ENCODE results near the gene WAC. TPM values are rescaled to one million over a fixed set of nuclear protein-coding genes. Genes with fewer than 3 reads are reported as not detected.

Gene WAC
- total and polyA plus RNA-seq, 9 of the 15 experiments (the other 6 are each of a cell fraction or from before 2014, with no cell fraction given), result 24.8 to 123 (median 78.2) TPM

- TF ChIP-seq VEZF1 (CRISPR knock-in tag; IDR thresholded peaks at IDR 0.05) (peak; percentile 92), CBFA2T2 (conservative IDR thresholded peaks at IDR 0.05) (no peak), ERF (CRISPR knock-in tag; IDR thresholded peaks at IDR 0.05) (no peak), ZNF184 (CRISPR knock-in tag; IDR thresholded peaks at IDR 0.05) (no peak), ATF1 (CRISPR knock-in tag; IDR thresholded peaks at IDR 0.05) (no peak), ATF1 (tag; IDR thresholded peaks at IDR 0.05) (no peak), FOXP1 (CRISPR knock-in tag; IDR thresholded peaks at IDR 0.05) (peak; percentile 23; the same call in 1 of the 2 replicates), MAFG (tag; conservative IDR thresholded peaks at IDR 0.05) (no peak), RAD51 (IDR thresholded peaks at IDR 0.05; ENCODE audit: borderline replicate concordance, low read depth) (no peak), DACH1 (IDR thresholded peaks at IDR 0.05; ENCODE audit: partially characterized antibody) (no peak), GTF2B (IDR thresholded peaks at IDR 0.05; ENCODE audit: extremely low read depth, insufficient read length) (no peak), POLR2AphosphoS5 (IDR thresholded peaks at IDR 0.05; ENCODE audit: control insufficient read depth, insufficient read depth, low read depth, low read length) (peak; percentile 17; the same call in 1 of the 2 replicates), ZNF134 (CRISPR knock-in tag; conservative IDR thresholded peaks at IDR 0.05) (no peak), RBM22 (IDR thresholded peaks at IDR 0.05; ENCODE audit: low read depth, low read length, poor library complexity, severe bottlenecking) (peak; percentile 1), ETV6 (IDR thresholded peaks at IDR 0.05; ENCODE audit: borderline replicate concordance in 1 of 2, low read depth in 2 of 2, low read length in 1 of 2) (no peak), ETV6 (CRISPR knock-in tag; IDR thresholded peaks at IDR 0.05; ENCODE audit: borderline replicate concordance) (no peak; the same call in 1 of the 2 replicates), SUPT5H (IDR thresholded peaks at IDR 0.05) (no peak), CHAMP1 (IDR thresholded peaks at IDR 0.05) (no peak), NCOA6 (IDR thresholded peaks at IDR 0.05) (no peak), ZNF764 (CRISPR knock-in tag; IDR thresholded peaks at IDR 0.05; ENCODE audit: low read depth) (no peak), TCF3 (CRISPR knock-in tag; IDR thresholded peaks at IDR 0.05) (no peak), ZNF695 (CRISPR knock-in tag; IDR thresholded peaks at IDR 0.05) (no peak), CBFA2T3 (IDR thresholded peaks at IDR 0.05) (no peak), HOXB6 (CRISPR knock-in tag; IDR thresholded peaks at IDR 0.05; ENCODE audit: borderline replicate concordance) (no peak), BCL6 (CRISPR knock-in tag; IDR thresholded peaks at IDR 0.05) (no peak), MEIS2 (IDR thresholded peaks at IDR 0.05; ENCODE audit: partially characterized antibody) (no peak), OTX1 (CRISPR knock-in tag; IDR thresholded peaks at IDR 0.05) (no peak), ZNF239 (CRISPR knock-in tag; IDR thresholded peaks at IDR 0.05) (no peak), FOXK1 (CRISPR knock-in tag; IDR thresholded peaks at IDR 0.05; ENCODE audit: borderline replicate concordance) (no peak)
Measured at GRCh38 chr10:28533571-28534304, 820 bp downstream of the WAC start (continued).

Data from K562 (cell line).